22Rv1 (cell line): ENCODE data around the gene ATXN2L.

Source experiments
- CTCF ChIP-seq: fragments of 450-650 bp; IDR thresholded peaks from 2 replicates; pipeline ENCODE4 v1.5.1; 2017; ENCODE audit warnings: mild to moderate bottlenecking
- ZFX ChIP-seq: fragments of 450-650 bp; IDR thresholded peaks from 2 replicates; pipeline ENCODE4 v1.6.1; 2017; ENCODE audit warnings: antibody characterized with exemption, borderline replicate concordance

GRCh38 chr16:28845761-28846079 lies 22.9 kb downstream of the ATXN2L start:
- TF ChIP-seq CTCF = no peak
- TF ChIP-seq ZFX = no peak
